ENCODE measurements around the gene SPINK2.

The SPINK2 gene

GRCh38 chr4:56821381-56822243, at the start of gene SPINK2:
Gene SPINK2, minus strand, starts transcription at chr4:56821701. Its CDS starts 39 bp downstream, at chr4:56821662.
- DNase-seq (ENCODE audit: low read depth), result no peak

- peak; percentile 20 for DNase-seq (ENCODE audit: low read depth)
Measured at GRCh38 chr4:56870946-56871345, 49.4 kb upstream of the SPINK2 start.

- DNase-seq (ENCODE audit: low read depth), result no peak
Measured at GRCh38 chr4:56863441-56864139, 42.1 kb upstream of the SPINK2 start.

GRCh38 chr4:56861360-56861759, 39.9 kb upstream of the SPINK2 start:
- DNase-seq (ENCODE audit: low read depth), result no peak

- DNase-seq (ENCODE audit: low read depth), result no peak
Measured at GRCh38 chr4:56860781-56861180, 39.3 kb upstream of the SPINK2 start.

- DNase-seq (ENCODE audit: low read depth), result no peak
Measured at GRCh38 chr4:56859841-56860240, 38.3 kb upstream of the SPINK2 start.

GRCh38 chr4:56857601-56858309, 36.3 kb upstream of the SPINK2 start:
- no peak for DNase-seq (ENCODE audit: low read depth)

GRCh38 chr4:56856656-56857055, 35.2 kb upstream of the SPINK2 start:
- DNase-seq (ENCODE audit: low read depth), result no peak

GRCh38 chr4:56850910-56851309, 29.4 kb upstream of the SPINK2 start:
- no peak for DNase-seq (ENCODE audit: low read depth)

GRCh38 chr4:56844802-56845580, 23.5 kb upstream of the SPINK2 start:
- no peak for DNase-seq (ENCODE audit: low read depth)

- DNase-seq (ENCODE audit: low read depth), result no peak
Measured at GRCh38 chr4:56843421-56843899, 22.0 kb upstream of the SPINK2 start.

GRCh38 chr4:56840559-56840958, 19.1 kb upstream of the SPINK2 start:
- no peak for DNase-seq (ENCODE audit: low read depth)

GRCh38 chr4:56828784-56829535, 7.5 kb upstream of the SPINK2 start:
- no peak for DNase-seq (ENCODE audit: low read depth)

GRCh38 chr4:56823933-56824600, 2.6 kb upstream of the SPINK2 start:
- no peak for DNase-seq (ENCODE audit: low read depth)

- DNase-seq (ENCODE audit: low read depth), result no peak
Measured at GRCh38 chr4:56818797-56819196, 2.7 kb downstream of the SPINK2 start.

GRCh38 chr4:56817840-56818491, 3.5 kb downstream of the SPINK2 start:
- no peak for DNase-seq (ENCODE audit: low read depth)

- DNase-seq (ENCODE audit: low read depth), result no peak
Measured at GRCh38 chr4:56806666-56807065, 14.8 kb downstream of the SPINK2 start.

GRCh38 chr4:56804551-56804950, 16.9 kb downstream of the SPINK2 start:
- DNase-seq (ENCODE audit: low read depth), result peak; percentile 17

GRCh38 chr4:56803471-56803870, 18.0 kb downstream of the SPINK2 start:
- DNase-seq (ENCODE audit: low read depth), result no peak

Measured in GM04503 (cell line).